T1000 (cell line): ENCODE data around the gene RPH3AL.
"Not testable (repeated sequence)": the region's sequence is repeated elsewhere in the genome, so short reads cannot be mapped to it uniquely, and the experiment has no call there.

Source experiments
- DNase-seq: peaks from one replicate; lab custom pipeline; 2025; ENCODE audit warnings: mixed read lengths; lab: John Stamatoyannopoulos, UW

Gene RPH3AL

DNA sequence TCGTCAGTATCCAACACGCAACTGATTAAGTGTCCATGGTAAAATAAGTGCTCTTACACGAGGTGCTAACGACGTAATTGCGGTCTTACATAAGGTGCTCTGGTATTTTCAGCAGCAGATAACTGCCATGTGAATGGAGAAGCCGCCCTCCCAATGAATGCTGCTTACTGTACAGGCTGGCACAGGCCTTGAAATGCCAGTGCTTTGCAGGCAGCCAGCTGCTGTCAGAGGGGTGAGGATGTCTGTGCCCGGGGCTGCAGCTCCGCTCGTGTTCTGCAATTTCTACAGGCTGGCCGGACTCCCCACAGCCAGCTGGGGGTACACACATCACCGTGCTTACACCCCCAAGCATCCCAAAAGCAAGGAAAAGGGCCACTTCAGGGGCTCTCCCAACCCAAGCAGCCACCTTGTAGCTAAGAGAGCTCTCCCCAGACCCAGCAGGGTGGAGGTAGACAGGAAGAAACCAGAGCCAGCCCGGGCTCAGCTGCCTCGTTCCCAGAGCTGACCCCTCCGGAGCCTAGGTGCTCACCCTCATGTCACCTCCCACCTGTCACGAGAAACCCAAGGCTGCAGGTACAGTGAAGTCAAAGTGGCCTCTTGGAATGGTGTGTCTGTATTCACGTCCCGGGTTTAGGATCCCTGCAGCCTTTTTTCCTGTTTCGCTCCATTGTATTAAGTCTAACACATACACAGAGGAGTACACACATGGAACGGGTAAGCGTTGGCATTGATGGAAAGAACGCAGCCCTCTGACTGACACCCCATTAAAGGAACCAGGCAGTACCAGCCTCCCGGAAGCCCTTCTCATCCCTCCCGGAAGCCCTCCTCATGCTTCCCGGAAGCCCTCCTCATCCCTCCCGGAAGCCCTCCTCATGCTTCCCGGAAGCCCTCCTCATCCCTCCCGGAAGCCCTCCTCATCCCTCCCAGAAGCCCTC, 27.2 kb upstream of the RPH3AL start:
- DNase-seq = no peak

GRCh38 chr17:378068-378467, 25.5 kb upstream of the RPH3AL start:
- no peak for DNase-seq

DNA sequence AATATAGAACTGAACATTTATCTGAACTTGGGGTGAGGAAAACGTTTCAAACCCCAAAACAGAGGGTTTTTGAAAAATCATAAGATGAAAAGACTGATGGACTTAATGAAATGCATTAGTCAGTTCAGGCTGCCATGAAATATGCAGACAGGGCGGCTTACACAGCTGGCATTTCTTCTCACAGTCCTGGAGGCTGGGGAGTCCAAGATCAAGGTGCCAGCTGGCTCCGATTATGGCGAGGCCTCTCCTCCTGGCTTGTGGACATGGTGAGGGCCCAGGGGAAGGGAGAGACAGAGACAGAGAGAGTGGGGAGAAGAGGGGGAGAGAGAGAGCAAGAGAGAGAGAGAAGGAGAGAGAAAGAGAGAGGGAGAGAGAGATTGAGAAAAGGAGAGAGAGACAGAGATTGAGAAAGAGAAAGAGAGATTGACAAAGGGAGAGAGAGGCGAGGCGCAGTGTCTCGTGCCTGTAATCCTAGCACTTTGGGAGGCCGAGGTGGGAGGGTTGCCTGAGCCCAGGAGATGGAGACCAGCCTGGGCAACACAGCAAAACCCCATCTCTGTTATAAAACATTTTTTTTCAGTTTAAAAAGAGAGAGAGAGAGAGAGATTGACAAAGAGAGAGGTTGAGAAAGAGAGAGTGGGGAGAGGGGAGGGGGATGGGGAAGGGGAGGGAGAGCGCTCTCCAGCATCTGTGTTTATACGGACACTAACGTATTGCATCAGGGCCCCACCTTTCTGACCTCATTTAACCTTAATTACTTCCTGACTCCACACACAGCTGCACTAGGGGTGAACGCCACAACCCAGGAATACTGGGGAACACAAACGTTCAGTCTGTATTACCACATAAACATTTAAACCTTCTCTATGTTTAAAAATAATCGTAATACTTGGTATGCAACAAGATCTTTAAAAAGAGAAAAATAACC, 24.6 kb upstream of the RPH3AL start:
- DNase-seq = no peak

DNA sequence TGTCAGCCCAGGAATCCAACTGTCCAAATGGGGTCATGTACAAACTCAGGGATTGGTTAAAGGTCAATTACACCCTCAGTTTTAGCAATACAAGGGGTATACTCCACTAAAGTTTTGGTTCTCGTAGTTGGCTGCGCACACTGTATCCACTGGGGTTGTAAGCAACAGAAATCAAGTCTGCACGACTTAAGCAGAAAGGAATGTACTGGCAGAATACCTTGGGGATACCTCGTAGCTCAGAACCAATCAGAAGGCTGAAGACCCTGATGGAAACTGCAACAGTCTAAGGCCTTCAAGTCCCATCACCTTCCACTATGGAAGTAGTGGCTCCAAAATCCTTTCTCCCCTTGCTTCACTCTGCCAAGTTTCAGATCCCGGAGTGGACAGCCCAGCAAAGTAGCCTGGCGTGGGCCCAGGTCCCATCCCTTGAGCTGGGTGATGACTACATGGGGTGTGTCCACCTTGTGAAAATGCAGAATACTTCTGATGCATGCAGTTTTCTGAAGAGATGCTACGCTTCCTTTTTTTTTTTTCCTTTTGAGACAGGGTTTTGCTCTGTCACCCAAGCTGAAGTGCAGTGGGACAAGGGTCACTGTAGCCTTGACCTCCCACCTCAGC, 21.1 kb upstream of the RPH3AL start:
- DNase-seq = no peak

DNA sequence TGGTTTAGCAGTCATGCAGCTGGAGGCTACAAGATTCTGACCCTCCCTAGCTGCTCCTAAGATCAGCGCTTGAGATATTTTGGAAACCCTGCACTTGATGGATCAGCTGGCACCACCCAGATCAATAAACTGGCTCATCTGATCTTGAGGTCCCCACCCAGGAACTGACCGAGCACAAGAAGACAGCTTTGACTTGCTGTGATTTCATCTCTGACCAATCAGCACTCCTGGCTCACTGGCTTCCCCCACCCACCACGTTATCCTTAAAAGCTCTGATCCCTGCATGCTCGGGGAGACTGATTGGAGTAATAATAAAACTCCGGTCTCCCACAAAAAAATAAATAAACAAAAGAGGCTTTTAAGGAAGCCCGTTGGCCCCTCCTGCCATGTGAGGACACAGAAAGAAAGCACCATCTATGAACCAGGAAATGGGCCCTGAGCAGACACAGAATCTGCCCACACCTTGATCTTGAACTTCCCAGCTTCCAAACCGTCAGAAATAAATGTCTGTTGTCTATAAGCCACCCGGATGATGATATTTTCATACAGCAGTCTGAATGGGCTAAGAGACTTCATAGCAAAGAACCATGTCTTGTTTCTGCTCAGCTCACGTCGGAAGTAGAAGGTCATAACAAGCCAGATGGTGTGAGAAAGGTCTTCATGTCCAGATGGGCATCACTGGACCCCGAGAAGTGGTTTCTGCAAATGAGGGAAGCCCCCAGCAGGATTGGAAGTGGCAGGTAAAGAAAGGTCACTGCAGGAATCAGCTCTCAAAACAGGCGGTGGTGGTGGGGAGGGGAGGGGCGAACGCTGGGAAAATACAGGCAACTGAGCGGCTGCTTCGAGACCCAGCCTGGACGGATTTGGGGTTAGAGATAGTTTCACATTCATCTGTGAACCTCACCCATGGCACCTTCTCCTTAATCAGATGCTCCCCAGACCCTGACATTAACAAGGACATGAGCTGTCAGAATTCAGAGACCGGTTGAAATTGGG, 19.8 kb upstream of the RPH3AL start:
- no peak for DNase-seq

GRCh38 chr17:371583-371982, 19.0 kb upstream of the RPH3AL start:
- no peak for DNase-seq

GRCh38 chr17:367656-368055, 15.0 kb upstream of the RPH3AL start:
- not testable (repeated sequence) for DNase-seq

- DNase-seq = not testable (repeated sequence)
These were observed 14.3 kb upstream of the RPH3AL start for GRCh38 chr17:366657-367615.

- no peak for DNase-seq
These were observed 12.2 kb upstream of the RPH3AL start for GRCh38 chr17:364766-365165.

DNA sequence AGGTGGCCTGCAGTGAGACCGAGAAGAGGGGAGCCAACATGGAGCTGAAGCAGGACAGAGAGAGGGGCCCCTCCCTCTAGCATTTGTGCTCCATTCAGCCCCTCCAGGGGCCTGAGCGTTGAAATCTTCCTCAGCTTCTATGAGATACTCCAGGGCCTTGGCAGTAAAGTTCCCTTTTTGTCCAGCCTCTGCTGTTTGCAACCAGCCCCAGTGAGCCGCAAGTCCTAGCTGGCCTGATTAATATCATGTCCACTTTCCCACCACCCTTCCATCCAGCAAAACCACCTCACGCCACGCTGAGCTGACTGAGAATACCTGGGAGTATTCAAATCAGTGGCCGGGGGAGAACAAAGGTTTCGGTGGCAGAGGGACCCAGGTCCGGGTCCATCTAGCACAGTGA, 11.7 kb upstream of the RPH3AL start:
- no peak for DNase-seq

- DNase-seq = no peak
These were observed 10.1 kb upstream of the RPH3AL start for GRCh38 chr17:362721-363120.

GRCh38 chr17:360092-360750, 7.6 kb upstream of the RPH3AL start:
- no peak for DNase-seq

- no peak for DNase-seq
These were observed 6.0 kb upstream of the RPH3AL start for GRCh38 chr17:358491-359151.

GRCh38 chr17:357644-358043, 5.0 kb upstream of the RPH3AL start:
- DNase-seq = no peak

GRCh38 chr17:356671-357434, 4.2 kb upstream of the RPH3AL start:
- no peak for DNase-seq

GRCh38 chr17:354651-355556, 2.3 kb upstream of the RPH3AL start:
- DNase-seq = no peak

DNA sequence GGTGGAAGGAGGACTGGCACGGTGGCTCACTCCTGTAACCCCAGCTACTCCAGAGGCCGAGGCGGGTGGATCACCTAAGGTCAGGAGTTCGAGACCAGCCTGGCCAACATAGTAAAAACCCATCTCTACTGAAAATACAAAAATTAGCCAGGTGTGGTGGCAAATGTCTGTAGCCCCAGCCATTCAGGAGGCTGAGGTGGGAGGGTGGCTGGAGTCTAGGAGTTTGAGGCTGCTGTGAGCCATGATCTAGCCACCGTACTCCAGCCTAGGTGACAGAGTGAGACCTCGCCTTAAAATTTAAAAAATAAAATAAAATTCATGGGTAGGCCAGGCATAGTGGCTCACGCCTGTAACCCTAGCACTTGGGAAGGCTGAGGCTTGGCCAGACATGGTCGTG, 1.2 kb upstream of the RPH3AL start:
- no peak for DNase-seq
